GM18499 (cell line): ENCODE measurements around the gene PRSS8.
A peak's percentile ranks its signal among the peaks of the same experiment; 100 is the strongest.

Source experiments
- ATAC-seq: cut with Tn5 transposase; IDR thresholded peaks from one replicate; pipeline ENCODE4 v1.9.1; 2021; ENCODE audit warnings: moderate number of reproducible peaks; ENCODE audit not compliant: insufficient read depth, unreplicated experiment

PRSS8 gene

DNA sequence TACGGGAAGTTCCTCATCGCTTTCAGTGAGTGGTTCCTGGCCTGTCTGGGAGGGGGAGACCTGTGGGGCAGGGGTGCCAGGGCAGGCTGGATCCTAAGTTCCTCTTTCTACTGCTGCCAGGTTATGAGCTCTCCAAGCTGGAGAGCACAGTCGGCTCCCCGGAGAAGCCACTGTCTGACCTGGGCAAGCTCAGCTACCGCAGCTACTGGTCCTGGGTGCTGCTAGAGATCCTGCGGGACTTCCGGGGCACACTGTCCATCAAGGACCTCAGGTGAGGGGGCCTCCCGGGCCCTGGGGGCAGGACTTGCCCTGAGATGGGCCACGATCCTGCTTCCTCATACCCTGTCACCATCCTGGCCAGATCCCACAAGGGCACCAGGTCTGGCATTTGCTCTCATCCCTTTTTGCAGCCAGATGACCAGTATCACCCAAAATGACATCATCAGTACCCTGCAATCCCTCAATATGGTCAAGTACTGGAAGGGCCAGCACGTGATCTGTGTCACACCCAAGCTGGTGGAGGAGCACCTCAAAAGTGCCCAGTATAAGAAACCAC is 5.1 kb downstream of the PRSS8 start:
- ATAC-seq, result no peak

DNA sequence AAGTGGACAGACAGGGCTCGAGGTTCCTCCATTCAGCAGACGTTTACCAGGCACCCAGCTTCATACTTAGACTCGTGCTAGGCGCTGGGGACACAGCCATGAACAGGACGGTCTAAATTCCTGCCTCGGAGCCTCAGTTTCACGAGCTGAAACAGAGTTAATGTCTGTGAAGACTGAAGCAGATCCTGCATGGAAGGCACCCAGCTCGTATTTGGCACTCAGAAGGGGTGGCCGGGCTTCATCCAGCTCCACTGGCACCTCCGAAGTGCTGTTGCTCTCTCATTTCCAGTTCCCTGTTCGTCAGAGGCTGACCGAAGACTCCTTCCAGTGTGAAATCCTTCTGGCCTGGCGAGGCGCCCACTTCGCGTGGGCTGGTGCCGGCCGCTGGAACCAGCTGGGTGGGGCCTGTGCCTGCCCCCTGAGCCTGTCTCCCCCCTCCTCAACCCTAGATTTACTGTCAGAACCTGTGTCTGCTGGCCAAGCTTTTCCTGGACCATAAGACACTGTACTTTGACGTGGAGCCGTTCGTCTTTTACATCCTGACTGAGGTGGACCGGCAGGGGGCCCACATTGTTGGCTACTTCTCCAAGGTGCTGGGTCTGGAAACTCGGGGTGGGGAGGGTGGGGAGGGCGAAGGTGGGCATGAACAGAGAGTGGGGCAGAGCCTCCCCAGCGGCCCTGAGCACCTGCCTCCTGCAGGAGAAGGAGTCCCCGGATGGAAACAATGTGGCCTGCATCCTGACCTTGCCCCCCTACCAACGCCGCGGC is 5.8 kb downstream of the PRSS8 start:
- ATAC-seq, result no peak

- ATAC-seq, result no peak
Measured at GRCh38 chr16:31128711-31129567, 6.6 kb downstream of the PRSS8 start.

DNA sequence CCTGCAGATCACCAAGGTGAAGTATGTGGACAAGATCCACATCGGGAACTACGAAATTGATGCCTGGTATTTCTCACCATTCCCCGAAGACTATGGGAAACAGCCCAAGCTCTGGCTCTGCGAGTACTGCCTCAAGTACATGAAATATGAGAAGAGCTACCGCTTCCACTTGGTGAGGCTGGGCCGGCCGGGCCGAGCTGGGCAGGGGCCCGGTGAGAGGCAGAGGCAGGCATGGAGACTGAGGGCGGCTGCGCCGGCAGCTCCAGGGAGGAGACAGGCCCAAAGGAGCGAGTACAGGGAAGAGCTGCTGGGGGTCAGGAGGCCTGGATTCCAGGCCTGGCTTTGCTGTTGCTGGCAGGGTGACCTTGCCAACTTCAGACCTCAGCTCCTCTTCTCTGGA is 8.3 kb downstream of the PRSS8 start:
- ATAC-seq, result no peak

DNA sequence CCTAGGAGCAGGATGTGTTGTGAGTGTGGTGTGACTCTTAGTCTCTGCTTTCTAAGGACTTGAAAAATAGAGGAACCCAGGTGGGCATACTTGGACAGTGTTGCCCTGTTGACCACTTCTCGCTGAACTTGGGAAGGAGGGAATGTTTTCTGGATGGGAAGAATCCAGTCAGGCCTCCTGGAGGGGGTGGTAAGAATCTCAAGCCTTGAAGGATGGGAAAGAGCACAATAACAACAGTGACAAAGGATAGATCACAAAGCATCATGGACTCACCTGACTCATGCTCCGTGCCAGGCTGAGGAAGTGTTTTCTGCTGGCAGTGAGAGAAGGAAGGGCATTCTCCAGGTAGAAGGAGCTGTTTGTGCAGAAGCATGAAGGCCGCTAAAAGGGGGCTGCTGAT is 9.7 kb downstream of the PRSS8 start:
- ATAC-seq, result no peak

DNA sequence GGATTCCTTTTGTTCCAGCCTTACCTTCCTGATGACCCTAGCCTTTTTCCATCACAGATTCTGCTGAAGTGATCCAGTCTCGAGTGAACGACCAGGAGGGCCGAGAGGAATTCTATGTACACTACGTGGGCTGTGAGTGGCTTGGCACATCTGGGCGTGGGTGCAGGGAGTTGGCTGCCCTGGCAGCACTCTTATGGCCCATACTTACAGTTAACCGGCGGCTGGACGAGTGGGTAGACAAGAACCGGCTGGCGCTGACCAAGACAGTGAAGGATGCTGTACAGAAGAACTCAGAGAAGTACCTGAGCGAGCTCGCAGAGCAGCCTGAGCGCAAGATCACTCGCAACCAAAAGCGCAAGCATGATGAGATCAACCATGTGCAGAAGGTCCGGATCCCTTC is 15.4 kb downstream of the PRSS8 start:
- ATAC-seq, result no peak

- no peak for ATAC-seq
Measured at GRCh38 chr16:31118223-31119155, 17.0 kb downstream of the PRSS8 start.

GRCh38 chr16:31117384-31118222 is 17.9 kb downstream of the PRSS8 start, which contains the start of gene KAT8:
TSS of gene KAT8 (plus strand) at chr16:31117664. CDS start at chr16:31117682, 18 bp downstream.
- ATAC-seq, result peak; percentile 60

DNA sequence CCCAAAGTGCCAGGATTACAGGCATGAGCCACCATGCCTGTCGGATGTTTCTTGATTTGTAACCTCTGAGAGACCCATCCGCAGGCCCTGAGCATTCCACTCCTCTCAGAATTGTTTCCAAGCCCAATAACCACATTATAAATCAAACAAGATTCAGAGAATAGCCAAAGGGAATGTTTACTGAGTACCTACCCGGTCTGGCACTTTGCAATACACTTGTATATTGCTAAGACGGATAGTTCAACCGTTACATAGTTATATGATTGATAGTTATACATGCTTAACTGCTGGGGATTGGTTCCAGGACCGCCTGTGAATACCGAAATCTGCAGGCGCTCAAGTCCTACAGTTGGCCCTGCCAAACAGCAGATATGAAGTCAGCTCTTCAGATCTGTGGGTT is 21.1 kb downstream of the PRSS8 start:
- ATAC-seq, result no peak

DNA sequence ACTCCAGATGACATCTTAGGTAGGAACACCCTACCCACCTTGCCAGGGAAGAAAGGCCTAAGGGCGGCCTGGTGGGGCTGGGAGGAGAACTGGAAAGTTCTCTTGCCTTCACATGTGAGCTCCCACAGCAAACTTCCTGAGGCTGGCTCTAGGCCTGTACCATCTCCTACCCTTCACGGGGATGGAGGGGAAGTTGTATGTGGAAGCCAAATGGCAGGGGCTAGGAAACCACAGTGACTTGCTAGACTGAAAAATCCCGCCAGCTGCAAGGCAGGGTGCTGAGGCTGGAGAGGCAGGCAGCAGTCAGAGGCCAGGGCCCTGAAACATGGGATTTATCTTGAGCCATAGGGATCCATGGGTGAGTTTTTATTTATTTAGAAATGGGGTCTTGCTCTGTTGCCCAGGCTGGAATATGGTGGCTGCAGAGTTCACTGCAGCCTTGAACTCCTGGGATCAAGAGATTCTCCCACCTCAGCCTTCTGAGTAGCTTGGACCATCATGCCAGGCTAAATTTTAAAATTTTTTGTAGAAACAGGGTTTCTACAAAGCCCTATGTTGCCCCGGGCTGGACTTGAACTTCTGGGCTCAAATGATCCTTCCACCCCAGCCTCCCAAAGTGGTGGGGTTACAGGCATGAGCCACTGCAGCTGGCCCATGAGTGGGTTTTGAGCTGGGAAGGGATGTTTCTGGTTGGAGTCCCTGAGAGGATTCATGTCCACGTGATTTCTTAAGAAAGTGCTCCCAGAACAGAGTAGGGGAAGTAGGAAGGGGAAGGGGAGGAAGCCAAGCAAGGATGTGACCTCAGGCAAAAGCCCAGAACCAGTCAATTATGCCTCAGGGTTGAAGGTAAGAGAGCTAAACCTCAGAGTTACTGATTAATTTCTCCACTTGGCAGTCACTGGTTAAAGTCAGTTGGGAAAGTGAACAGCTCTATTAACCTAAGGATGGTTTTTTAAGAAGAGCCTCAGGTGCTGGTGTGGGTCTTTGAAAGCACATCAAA is 22.1 kb downstream of the PRSS8 start:
- ATAC-seq, result no peak

- no peak for ATAC-seq
Measured at GRCh38 chr16:31112711-31113110, 22.8 kb downstream of the PRSS8 start.

DNA sequence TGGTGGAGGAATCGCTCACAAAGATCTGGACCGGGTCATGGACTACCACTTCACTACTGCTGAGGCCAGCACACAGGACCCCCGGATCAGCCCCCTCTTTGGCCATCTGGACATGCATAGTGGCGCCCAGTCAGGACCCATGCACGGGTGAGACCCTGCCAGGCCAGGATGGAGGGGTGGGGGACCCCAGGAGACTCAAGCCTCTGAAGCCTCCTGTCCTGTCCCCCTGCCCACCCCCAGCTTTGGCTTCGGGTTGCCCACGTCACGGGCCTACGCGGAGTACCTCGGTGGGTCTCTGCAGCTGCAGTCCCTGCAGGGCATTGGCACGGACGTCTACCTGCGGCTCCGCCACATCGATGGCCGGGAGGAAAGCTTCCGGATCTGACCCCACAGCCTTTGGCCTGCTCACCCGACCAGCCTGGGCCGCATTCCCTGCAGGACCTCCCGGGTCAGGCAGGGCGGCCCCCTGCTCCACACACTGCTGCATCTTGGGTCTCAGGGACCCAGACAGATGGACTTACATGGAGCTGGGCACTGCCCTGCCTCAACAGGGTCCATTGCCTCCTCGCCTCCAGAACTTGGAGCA is 23.6 kb downstream of the PRSS8 start:
- ATAC-seq, result no peak

- no peak for ATAC-seq
Measured at GRCh38 chr16:31110106-31111034, 25.2 kb downstream of the PRSS8 start.

DNA sequence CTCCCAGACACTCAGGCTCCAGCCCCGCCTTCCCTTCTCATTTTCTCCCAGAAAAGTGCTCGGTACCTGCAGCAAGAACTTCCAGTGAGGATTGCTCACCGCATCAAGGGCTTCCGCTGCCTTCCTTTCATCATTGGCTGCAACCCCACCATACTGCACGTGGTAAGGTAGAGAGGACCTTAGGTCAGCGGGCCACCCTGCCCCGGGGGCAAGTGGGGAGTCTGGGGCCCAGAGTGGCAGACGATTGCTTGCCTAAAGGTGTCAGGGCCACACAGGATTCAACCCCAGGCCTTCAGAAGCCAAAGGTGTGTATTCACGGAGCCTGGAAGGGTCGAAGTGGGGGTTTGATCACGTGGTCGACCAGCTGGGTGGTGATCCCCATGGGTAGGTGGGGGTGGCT is 25.9 kb downstream of the PRSS8 start:
- no peak for ATAC-seq

DNA sequence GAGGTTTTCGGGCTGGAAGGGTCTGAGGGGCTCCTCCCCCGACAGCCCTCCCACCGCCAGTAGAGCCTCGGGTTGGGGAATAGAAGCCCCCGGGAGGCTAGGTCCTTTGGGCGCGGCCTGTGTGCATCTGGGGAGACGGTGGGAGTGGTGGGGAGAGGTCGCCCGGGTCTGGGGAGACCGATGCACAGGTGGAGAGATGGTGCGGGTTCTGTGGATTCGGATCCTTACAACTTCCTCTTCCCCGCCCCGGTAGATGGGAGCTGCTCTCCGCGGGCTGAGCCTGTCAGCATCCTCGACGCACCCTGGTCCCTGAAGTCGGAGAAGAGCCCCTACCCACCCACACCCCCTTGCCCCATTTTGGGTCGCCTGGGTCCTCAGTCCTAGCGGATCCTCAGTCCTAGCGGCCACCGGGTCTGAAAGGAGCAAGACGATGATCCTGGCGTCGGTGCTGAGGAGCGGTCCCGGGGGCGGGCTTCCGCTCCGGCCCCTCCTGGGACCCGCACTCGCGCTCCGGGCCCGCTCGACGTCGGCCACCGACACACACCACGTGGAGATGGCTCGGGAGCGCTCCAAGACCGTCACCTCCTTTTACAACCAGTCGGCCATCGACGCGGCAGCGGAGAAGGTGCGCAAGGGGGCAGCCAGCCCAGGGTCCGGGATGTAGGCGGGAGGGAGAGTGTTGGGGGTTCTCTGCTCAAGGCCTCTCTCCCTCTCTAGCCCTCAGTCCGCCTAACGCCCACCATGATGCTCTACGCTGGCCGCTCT is 26.6 kb downstream of the PRSS8 start:
- ATAC-seq, result no peak
